NK-92 treated with Interleukin-12 subunit alpha and Interleukin-12 subunit beta, amount 100 ng/mL, for 24 hours (cell line): Measurements from ENCODE around the gene ERBB4.
"Not testable (repeated sequence)": the region's sequence is repeated elsewhere in the genome, so short reads cannot be mapped to it uniquely, and the experiment has no call there.

ENCODE experiments used
- DNase-seq: peaks from one replicate; lab custom pipeline; 2025; lab: John Stamatoyannopoulos, UW

ERBB4 gene

GRCh38 chr2:212146416-212146815, 392.2 kb downstream of the ERBB4 start:
- DNase-seq: no peak

- no peak for DNase-seq
Observed at GRCh38 chr2:212145121-212145520, 393.5 kb downstream of the ERBB4 start.

- DNase-seq: no peak
Observed at GRCh38 chr2:212142631-212143030, 396.0 kb downstream of the ERBB4 start.

- no peak for DNase-seq
Observed at GRCh38 chr2:212141499-212141898, 397.1 kb downstream of the ERBB4 start.

GRCh38 chr2:212136216-212136795, 402.3 kb downstream of the ERBB4 start:
- DNase-seq: no peak

GRCh38 chr2:212135739-212136138, 402.9 kb downstream of the ERBB4 start:
- DNase-seq: no peak

- DNase-seq: no peak
Observed at GRCh38 chr2:212133337-212133736, 405.3 kb downstream of the ERBB4 start.

GRCh38 chr2:212124598-212124997, 414.0 kb downstream of the ERBB4 start:
- no peak for DNase-seq

- no peak for DNase-seq
Observed at GRCh38 chr2:212119591-212119990, 419.0 kb downstream of the ERBB4 start.

GRCh38 chr2:212117926-212118325, 420.7 kb downstream of the ERBB4 start:
- DNase-seq: no peak

- DNase-seq: no peak
Observed at GRCh38 chr2:212114489-212114888, 424.1 kb downstream of the ERBB4 start.

GRCh38 chr2:212112401-212112800, 426.2 kb downstream of the ERBB4 start:
- DNase-seq: no peak

GRCh38 chr2:212109792-212110680, 428.6 kb downstream of the ERBB4 start:
- DNase-seq: no peak

GRCh38 chr2:212109217-212109616, 429.4 kb downstream of the ERBB4 start:
- DNase-seq: no peak

GRCh38 chr2:212107989-212108388, 430.6 kb downstream of the ERBB4 start:
- no peak for DNase-seq

- DNase-seq: no peak
Observed at GRCh38 chr2:212107014-212107413, 431.6 kb downstream of the ERBB4 start.

GRCh38 chr2:212106536-212106935, 432.1 kb downstream of the ERBB4 start:
- DNase-seq: not testable (repeated sequence)

- no peak for DNase-seq
Observed at GRCh38 chr2:212099658-212100057, 438.9 kb downstream of the ERBB4 start.

- no peak for DNase-seq
Observed at GRCh38 chr2:212098966-212099365, 439.6 kb downstream of the ERBB4 start.

- no peak for DNase-seq
Observed at GRCh38 chr2:212097001-212097400, 441.6 kb downstream of the ERBB4 start.

GRCh38 chr2:212089873-212090272, 448.7 kb downstream of the ERBB4 start:
- DNase-seq: no peak

- DNase-seq: no peak
Observed at GRCh38 chr2:212088353-212088752, 450.2 kb downstream of the ERBB4 start.

GRCh38 chr2:212083492-212083891, 455.1 kb downstream of the ERBB4 start:
- DNase-seq: no peak

GRCh38 chr2:212078103-212078502, 460.5 kb downstream of the ERBB4 start:
- DNase-seq: no peak
